Activated CD4-positive, alpha-beta memory T cell treated with anti-CD3 and anti-CD28 coated beads for 36 hours (primary cell): Measurements from ENCODE around the gene STAT1. TPM values are rescaled to one million over a fixed set of nuclear protein-coding genes. Genes with fewer than 3 reads are reported as not detected.
"Not testable (repeated sequence)": the region's sequence is repeated elsewhere in the genome, so short reads cannot be mapped to it uniquely, and the experiment has no call there.

Source experiments
- CTCF ChIA-PET: fragments of 350-600 bp; sonication (Branson Sonifier 250); formaldehyde crosslinking; loops from one replicate; lab custom pipeline; 2021; ENCODE audit warnings: antibody characterized with exemption, inconsistent platforms; lab: Charles Lee
- POLR2A ChIA-PET: fragments of 350-600 bp; sonication (Branson Sonifier 250); formaldehyde crosslinking; loops from one replicate; lab custom pipeline; 2021; ENCODE audit warnings: antibody characterized with exemption; lab: Charles Lee
- DNase-seq: peaks from one replicate; pipeline ENCODE4 v3.0.0-alpha.2; 2020
- H3K27ac Mint-ChIP-seq: one replicate; pipeline ENCODE4 v1.8.0; 2021; ENCODE audit warnings: mixed read lengths
- H3K27me3 Mint-ChIP-seq: one replicate; pipeline ENCODE4 v1.8.0; 2021; ENCODE audit warnings: mixed read lengths
- H3K36me3 Mint-ChIP-seq: one replicate; pipeline ENCODE4 v1.8.0; 2021; ENCODE audit warnings: mixed read lengths
- H3K4me1 Mint-ChIP-seq: one replicate; pipeline ENCODE4 v1.8.0; 2021; ENCODE audit warnings: low read depth, mixed read lengths
- H3K4me3 Mint-ChIP-seq: one replicate; pipeline ENCODE4 v1.8.0; 2021; ENCODE audit warnings: mild to moderate bottlenecking, mixed read lengths
- H3K9me3 Mint-ChIP-seq: one replicate; pipeline ENCODE4 v1.8.0; 2021; ENCODE audit warnings: mixed read lengths
- intact Hi-C: fragments of 100-400 bp; cut with micrococcal nuclease; formaldehyde crosslinking; loops from one replicate; pipeline ENCODE4 v1.15.1; 2023
- total RNA-seq, 2 experiments: library from RNA; stranded (reverse); gene quantifications; one replicate each; pipeline ENCODE4 v1.2.3, GENCODE V29; 2021

STAT1 gene
- total RNA-seq, 2 experiments from 2014 or later, result 309 to 314 TPM

DNA sequence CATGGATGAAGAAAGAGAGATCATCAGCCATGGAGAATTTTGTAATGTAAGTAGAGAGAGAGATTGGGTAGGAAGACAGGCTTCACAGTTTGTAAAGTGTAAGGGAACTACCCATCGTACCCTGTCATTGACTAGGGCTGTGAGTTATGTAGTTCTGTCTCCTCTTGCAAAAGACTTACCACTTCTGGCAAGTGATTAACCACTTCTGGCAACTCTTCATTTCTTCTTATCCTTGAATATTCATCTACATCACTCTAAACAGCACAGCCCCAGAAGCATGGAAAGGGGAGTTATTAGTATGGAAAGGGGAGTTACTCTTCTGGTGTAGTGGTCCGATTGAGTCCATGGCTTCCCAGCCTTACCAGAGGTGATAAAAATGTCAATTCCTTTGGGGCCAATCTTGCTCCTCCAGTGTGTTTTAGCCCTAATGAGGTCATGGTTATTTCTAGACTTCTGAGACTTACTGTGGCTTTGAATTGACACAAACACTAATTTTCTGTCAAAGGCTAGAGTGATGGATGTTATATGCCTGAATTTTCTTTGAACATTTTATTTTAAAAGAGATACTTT, 52.0 kb downstream of the STAT1 start:
- H3K36me3 Mint-ChIP-seq, result peaks cover 59% of the 10 kb centered on the region
- H3K27ac Mint-ChIP-seq, result peak overlapping the region; percentile 20
- ChIA-PET POLR2A (no interaction called here), CTCF (no interaction called here)
- H3K27me3 Mint-ChIP-seq, result no peaks in the 10 kb centered on the region
- intact Hi-C loops, result loop anchor here (5.0 kb wide), 1 partner anchor 180 kb away; no protein-coding TSS in a partner anchor
- no peak overlapping the region for H3K4me3 Mint-ChIP-seq
- H3K4me1 Mint-ChIP-seq, result peaks cover 16% of the 10 kb centered on the region
- DNase-seq, result no peak
- peaks cover 3% of the 10 kb centered on the region for H3K9me3 Mint-ChIP-seq

DNA sequence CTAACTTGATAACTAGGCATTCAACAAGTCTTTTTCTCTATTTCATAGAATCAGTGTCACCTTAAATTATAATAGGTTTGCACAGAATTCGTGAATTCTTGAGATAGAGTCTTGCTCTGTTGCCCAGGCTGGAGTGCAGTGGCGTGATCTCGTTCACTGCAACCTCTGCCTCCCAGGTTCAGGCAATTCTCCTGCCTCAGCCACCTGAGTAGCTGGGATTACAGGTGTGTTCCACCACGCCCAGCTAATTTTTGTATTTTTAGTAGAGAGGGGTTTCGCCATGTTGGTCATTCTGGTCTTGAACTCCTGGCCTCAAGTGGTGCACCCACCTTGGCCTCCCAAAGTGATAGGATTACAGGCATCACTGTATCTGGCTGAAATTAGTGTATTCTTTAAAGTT, 52.9 kb downstream of the STAT1 start:
- CTCF ChIA-PET, POLR2A ChIA-PET, H3K27ac Mint-ChIP-seq, H3K4me3 Mint-ChIP-seq, DNase-seq, H3K27me3 Mint-ChIP-seq: not testable (repeated sequence)
- intact Hi-C loops, result loop anchor here (5.0 kb wide), 1 partner anchor 179 kb away; no protein-coding TSS in a partner anchor
- Mint-ChIP-seq H3K4me1 (peaks cover 16% of the 10 kb centered on the region), H3K36me3 (peaks cover 63% of the 10 kb centered on the region), H3K9me3 (peaks cover 11% of the 10 kb centered on the region)

DNA sequence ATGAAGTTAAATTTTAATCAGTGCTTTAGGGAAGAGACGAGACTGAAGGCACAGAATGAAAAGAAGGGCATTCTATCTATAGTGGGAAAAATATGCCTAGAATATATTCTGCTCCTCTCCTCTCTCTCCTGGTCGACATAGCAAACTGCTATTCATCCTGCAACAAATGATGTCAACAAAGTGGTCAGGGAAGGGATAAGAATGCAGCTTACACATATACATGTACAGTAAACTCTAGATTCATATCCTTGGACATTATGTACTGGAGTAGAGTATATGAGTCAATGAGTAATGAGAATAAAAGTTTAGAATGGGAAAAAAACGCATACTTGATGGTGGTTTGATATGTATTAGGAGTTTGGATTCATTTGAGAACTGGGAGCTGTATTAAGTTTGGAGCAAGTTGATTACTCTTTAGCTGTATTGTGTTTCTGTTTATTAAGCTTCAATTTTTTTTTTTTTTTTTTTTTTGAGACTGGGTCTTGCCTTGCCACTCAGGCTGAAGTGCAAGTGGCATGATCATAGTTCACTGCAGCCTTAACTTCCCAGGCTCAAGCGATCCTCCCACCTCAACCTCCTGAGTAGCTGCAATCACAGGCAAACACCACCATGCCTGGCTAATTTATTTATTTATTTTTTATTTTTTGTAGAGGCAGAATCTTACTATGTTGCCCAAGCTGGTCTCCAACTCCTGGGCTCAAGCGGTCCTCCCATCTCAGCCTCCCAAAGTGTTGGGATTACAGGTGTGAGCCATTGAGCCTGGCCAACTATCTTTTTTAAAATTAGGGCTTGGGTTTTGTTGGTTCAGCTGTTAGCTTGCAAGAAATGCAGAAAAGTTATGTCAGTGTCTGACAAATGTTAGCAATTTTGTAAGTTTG, 53.8 kb downstream of the STAT1 start:
- Mint-ChIP-seq H3K27me3 (no peaks in the 10 kb centered on the region), H3K27ac (peak overlapping the region; percentile 39), H3K36me3 (peaks cover 66% of the 10 kb centered on the region), H3K4me3 (no peak overlapping the region), H3K4me1 (peaks cover 16% of the 10 kb centered on the region), H3K9me3 (peaks cover 17% of the 10 kb centered on the region)
- intact Hi-C loops, result loop anchor here (5.0 kb wide), 1 partner anchor 178 kb away; no protein-coding TSS in a partner anchor
- POLR2A ChIA-PET, result interaction anchor here (0.6 kb wide), 1 partner anchor 15 kb away, joined by 3 read pairs; no protein-coding TSS in a partner anchor
- no peak for DNase-seq
- CTCF ChIA-PET, result interaction anchor here (0.7 kb wide), 1 partner anchor 121 kb away, joined by 3 read pairs; no protein-coding TSS in a partner anchor

DNA sequence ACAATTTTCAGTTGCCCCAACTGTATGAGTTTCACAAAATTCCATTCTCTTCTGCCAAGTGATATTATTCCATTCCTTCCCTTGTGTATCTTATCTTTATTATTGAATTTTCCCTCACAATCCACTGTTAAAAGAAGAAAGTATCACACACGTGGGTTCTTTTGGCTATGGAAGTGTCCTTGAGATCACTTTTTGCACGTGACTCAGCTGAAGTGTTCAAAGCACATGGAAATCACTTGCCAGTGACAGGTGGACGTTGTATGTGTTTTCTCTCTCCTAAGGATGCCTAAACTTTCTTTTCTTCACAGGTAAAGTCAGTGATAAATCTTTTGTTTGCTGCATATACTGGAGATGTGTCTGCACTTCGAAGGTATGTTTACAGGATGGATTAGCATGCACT, 60.7 kb downstream of the STAT1 start:
- CTCF ChIA-PET, result no interaction called here
- POLR2A ChIA-PET, result no interaction called here
- Mint-ChIP-seq H3K4me3 (no peak overlapping the region), H3K36me3 (peaks cover 23% of the 10 kb centered on the region), H3K27me3 (no peaks in the 10 kb centered on the region), H3K4me1 (peaks cover under 1% of the 10 kb centered on the region), H3K27ac (no peak overlapping the region), H3K9me3 (peaks cover 18% of the 10 kb centered on the region)
- intact Hi-C loops, result no loop called here
- no peak for DNase-seq

DNA sequence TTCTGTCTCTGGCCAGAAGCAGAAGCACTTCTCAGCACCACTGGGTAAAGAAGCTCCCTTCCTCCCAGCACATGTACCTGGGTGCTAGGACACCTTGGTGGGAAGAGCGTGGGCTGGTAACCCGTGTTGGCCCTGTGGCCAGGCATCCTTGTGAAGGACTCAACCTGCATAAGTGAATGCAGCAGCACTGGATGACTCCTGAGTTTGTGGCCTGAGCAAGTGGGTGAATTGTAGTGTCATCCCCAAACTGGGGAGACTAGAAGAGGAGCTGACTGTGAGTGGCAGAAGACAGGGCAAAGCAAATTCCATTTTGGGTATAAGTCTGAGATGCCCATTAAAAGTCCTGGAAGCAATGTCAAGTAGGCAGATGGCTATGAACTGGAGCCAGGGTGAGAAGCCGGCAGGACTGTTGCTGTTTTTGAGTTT, 63.4 kb downstream of the STAT1 start:
- POLR2A ChIA-PET, result no interaction called here

DNA sequence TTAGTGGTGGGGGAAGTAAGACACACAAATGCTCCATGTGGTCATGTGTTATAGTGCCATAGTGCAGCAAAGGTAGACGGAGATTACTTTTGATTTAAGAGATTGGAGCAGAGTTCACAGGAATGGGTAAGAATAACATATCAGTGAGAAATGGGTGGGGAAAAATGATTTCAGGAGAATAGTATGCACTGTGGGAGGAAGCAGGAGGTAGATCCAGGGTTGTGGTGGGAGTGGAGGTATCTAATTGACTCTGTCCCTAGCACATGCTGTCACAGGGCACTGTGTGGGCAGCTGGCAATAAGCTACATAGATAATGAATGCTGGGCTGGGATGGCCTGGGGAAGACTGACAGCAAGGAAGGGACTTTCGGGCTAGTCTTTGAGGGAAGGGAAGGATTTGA, 65.3 kb downstream of the STAT1 start:
- intact Hi-C loops, result loop anchor here (1.0 to 5.0 kb wide), 3 partner anchors 98 to 566 kb away; no protein-coding TSS in a partner anchor
- H3K9me3 Mint-ChIP-seq, result no peaks in the 10 kb centered on the region
- H3K4me1 Mint-ChIP-seq, result peaks cover 19% of the 10 kb centered on the region
- ChIA-PET POLR2A (no interaction called here), CTCF (interaction anchor here (0.6 to 2.8 kb wide), 5 partner anchors 17 to 207 kb away, joined by 3 to 18 read pairs (median 7); no protein-coding TSS in a partner anchor)
- peak; percentile 31 for DNase-seq
- H3K36me3 Mint-ChIP-seq, result no peaks in the 10 kb centered on the region
- no peak overlapping the region for H3K27ac Mint-ChIP-seq
- H3K27me3 Mint-ChIP-seq, result no peaks in the 10 kb centered on the region
- H3K4me3 Mint-ChIP-seq, result no peak overlapping the region

More for the DNA sequence above, 63.4 kb downstream of the STAT1 start:
- Mint-ChIP-seq H3K27ac (no peak overlapping the region), H3K27me3 (no peaks in the 10 kb centered on the region), H3K4me3 (no peak overlapping the region), H3K9me3 (peaks cover 3% of the 10 kb centered on the region), H3K36me3 (peaks cover 3% of the 10 kb centered on the region), H3K4me1 (peaks cover 19% of the 10 kb centered on the region)
- DNase-seq, result no peak
- intact Hi-C loops, result no loop called here
- CTCF ChIA-PET, result interaction anchor here (0.7 kb wide), 1 partner anchor 63 kb away, joined by 3 read pairs; no protein-coding TSS in a partner anchor

DNA sequence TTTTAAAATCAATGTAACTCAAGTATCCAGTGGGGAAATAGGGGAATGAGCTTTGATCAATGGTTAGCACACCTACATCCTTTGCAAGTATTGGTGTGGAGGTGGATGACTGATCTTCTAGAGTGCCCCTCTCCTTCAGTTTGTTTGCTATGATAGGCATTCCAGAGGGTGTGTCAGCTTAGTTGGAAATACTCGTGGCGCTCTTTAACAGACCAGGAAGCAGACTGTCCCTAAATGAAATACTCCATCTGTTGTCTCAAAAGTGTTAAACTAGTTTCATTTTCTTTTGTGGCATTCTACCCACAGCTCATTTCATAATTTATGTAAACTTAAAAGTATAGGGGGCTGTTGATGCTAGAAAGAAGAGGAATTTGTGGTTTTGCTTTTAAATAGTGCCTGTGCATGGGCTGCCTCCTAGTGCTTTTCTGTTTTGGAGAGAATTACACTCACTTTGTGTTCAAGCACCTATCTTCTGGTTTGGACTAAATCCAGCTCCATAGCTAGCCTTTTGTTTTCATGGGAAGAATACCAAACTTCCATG, 66.2 kb downstream of the STAT1 start:
- Mint-ChIP-seq H3K27me3 (no peaks in the 10 kb centered on the region), H3K4me1 (peaks cover 19% of the 10 kb centered on the region), H3K9me3 (no peaks in the 10 kb centered on the region), H3K36me3 (no peaks in the 10 kb centered on the region), H3K27ac (no peak overlapping the region), H3K4me3 (no peak overlapping the region)
- POLR2A ChIA-PET, result interaction anchor here (0.7 to 1.4 kb wide), 6 partner anchors 15 to 85 kb away, joined by 3 to 4 read pairs (median 3); partner anchors contain the start of gene GLS
- no peak for DNase-seq
- intact Hi-C loops, result loop anchor here (1.0 to 5.0 kb wide), 3 partner anchors 97 to 565 kb away; no protein-coding TSS in a partner anchor
- CTCF ChIA-PET, result interaction anchor here (0.6 to 2.8 kb wide), 12 partner anchors 15 to 565 kb away, joined by 3 to 18 read pairs (median 4); no protein-coding TSS in a partner anchor

DNA sequence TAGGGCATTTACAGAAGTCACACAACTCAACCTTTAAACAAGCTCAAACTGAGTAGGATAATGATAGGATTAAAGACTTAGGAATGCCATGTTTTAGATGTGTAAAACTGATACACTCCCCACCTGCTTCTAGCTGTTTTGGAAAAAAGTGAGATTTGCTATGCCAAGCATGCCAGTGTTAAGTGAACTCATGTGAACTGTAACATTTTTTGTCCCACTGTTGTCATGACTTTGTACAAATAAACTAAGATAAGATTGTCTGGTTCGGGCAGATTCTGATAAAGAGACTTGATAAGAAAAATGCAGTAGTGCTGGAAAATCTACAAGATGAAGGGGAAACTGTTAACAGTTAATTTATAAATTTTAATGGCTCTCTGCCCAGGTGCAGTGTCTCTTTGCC, 66.8 kb downstream of the STAT1 start:
- CTCF ChIA-PET, result interaction anchor here (0.7 to 2.8 kb wide), 11 partner anchors 14 to 564 kb away, joined by 3 to 18 read pairs (median 4); no protein-coding TSS in a partner anchor
- POLR2A ChIA-PET, result interaction anchor here (0.7 to 1.4 kb wide), 6 partner anchors 16 to 84 kb away, joined by 3 to 4 read pairs (median 3); partner anchors contain the start of gene GLS
- intact Hi-C loops, result loop anchor here (5.0 kb wide), 2 partner anchors 165 to 565 kb away; no protein-coding TSS in a partner anchor
- Mint-ChIP-seq H3K9me3 (no peaks in the 10 kb centered on the region), H3K27ac (no peak overlapping the region), H3K4me1 (peaks cover 19% of the 10 kb centered on the region), H3K36me3 (no peaks in the 10 kb centered on the region), H3K4me3 (no peak overlapping the region), H3K27me3 (no peaks in the 10 kb centered on the region)
- no peak for DNase-seq

DNA sequence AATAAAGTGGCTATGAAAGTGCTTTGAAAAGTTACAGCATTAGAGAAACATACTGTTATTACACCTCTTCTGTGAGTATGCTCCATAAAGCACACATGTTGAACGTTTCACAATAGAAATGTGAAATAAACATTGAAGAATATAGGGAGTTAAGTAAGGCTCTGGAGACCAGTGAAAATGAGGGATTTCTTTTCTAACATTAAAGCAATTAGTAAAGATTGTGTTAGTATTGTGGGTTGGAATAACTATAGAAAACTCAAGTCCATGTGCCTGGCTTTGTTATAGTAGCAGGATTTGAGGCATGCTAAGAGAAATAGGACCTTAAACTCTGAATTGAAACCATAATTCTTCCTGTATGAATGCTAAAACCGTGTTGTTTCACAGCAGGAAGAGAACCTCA, 70.3 kb downstream of the STAT1 start:
- H3K36me3 Mint-ChIP-seq, result peaks cover 2% of the 10 kb centered on the region
- no peaks in the 10 kb centered on the region for H3K27me3 Mint-ChIP-seq
- H3K4me1 Mint-ChIP-seq, result peaks cover 19% of the 10 kb centered on the region
- ChIA-PET POLR2A (no interaction called here), CTCF (no interaction called here)
- intact Hi-C loops, result no loop called here
- no peak overlapping the region for H3K4me3 Mint-ChIP-seq
- H3K9me3 Mint-ChIP-seq, result no peaks in the 10 kb centered on the region
- no peak overlapping the region for H3K27ac Mint-ChIP-seq
- no peak for DNase-seq

DNA sequence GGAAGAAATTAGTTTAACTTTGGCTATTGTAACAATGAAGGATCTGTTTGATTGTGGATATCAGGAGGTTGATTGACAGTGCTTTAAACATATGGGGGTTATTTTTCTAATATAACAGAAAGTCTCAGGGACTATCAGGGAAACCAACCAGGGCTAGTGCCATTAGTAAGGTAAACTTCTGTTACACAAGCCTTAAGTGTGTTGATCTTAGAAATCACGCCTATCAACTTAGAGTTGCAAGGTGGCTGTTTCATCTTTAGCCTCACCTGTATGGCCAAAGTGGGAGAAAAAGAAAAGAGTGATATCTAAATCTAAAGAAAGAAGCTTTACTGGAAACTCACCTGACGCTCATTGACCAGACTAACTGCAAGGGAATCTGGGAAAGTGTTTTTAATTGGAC, 71.3 kb downstream of the STAT1 start:
- Mint-ChIP-seq H3K27ac (no peak overlapping the region), H3K36me3 (peaks cover 2% of the 10 kb centered on the region), H3K4me1 (peaks cover 13% of the 10 kb centered on the region), H3K9me3 (no peaks in the 10 kb centered on the region), H3K27me3 (no peaks in the 10 kb centered on the region), H3K4me3 (no peak overlapping the region)
- POLR2A ChIA-PET, result no interaction called here
- intact Hi-C loops, result no loop called here
- CTCF ChIA-PET, result no interaction called here
- DNase-seq, result no peak

DNA sequence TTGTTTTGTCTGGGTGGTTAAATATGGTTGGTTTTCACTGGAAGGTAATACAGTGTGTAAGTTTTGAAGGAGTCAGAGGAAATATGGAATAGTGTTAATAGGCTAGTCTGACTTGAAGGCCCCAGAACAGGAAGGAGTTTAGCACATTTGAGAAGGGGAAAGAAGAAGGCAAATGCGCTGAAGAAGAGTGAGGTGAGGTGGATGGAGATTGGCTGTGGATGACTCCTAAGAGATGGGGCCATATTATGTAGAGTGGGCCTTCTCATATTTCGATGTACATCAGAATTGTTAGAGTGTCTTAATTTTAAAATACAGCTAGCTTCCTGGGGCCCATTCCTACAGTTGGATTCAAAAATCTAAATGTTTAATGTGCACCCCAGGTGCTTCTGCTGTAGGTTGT, 72.4 kb downstream of the STAT1 start:
- Mint-ChIP-seq H3K27ac (no peak overlapping the region), H3K36me3 (peaks cover 2% of the 10 kb centered on the region), H3K9me3 (no peaks in the 10 kb centered on the region), H3K27me3 (no peaks in the 10 kb centered on the region), H3K4me1 (peaks cover 4% of the 10 kb centered on the region), H3K4me3 (no peak overlapping the region)
- ChIA-PET POLR2A (no interaction called here), CTCF (no interaction called here)
- no peak for DNase-seq
- intact Hi-C loops, result no loop called here
